HG02798 (cell line): Measurements from ENCODE around the gene NNT.
"Not testable (repeated sequence)": the region's sequence is repeated elsewhere in the genome, so short reads cannot be mapped to it uniquely, and the experiment has no call there.

Experiments used
- ATAC-seq: cut with Tn5 transposase; IDR thresholded peaks from one replicate; pipeline ENCODE4 v1.9.1; 2021; ENCODE audit warnings: mild to moderate bottlenecking; ENCODE audit not compliant: unreplicated experiment, poor library complexity

NNT gene

GRCh38 chr5:43602461-43603343 is at the start of gene NNT:
NNT (plus strand) TSS chr5:43603180; CDS start chr5:43609196, 6,016 bp downstream.
- peak; percentile 85 for ATAC-seq

- no peak for ATAC-seq
These were observed 49.6 kb upstream of the NNT start for GRCh38 chr5:43553381-43553780.

GRCh38 chr5:43554497-43554896 is 48.5 kb upstream of the NNT start:
- ATAC-seq: no peak

GRCh38 chr5:43555895-43556606 is 46.9 kb upstream of the NNT start:
- no peak for ATAC-seq

GRCh38 chr5:43556607-43556856 is 46.4 kb upstream of the NNT start:
- ATAC-seq: peak; percentile 93

- peak; percentile 83 for ATAC-seq
These were observed 46.0 kb upstream of the NNT start, which contains the start of gene PAIP1 for GRCh38 chr5:43556857-43557542. PAIP1 (minus strand) TSS chr5:43557077; CDS start chr5:43556846, 231 bp downstream.

GRCh38 chr5:43560128-43560527 is 42.9 kb upstream of the NNT start:
- ATAC-seq: no peak

GRCh38 chr5:43561356-43561755 is 41.6 kb upstream of the NNT start:
- no peak for ATAC-seq

- no peak for ATAC-seq
These were observed 39.7 kb upstream of the NNT start for GRCh38 chr5:43563321-43563720.

GRCh38 chr5:43564289-43564850 is 38.6 kb upstream of the NNT start:
- no peak for ATAC-seq

- no peak for ATAC-seq
These were observed 37.9 kb upstream of the NNT start for GRCh38 chr5:43565043-43565442.

GRCh38 chr5:43567967-43568366 is 35.0 kb upstream of the NNT start:
- ATAC-seq: peak; percentile 81

GRCh38 chr5:43569236-43569746 is 33.7 kb upstream of the NNT start:
- ATAC-seq: no peak

- ATAC-seq: no peak
These were observed 32.4 kb upstream of the NNT start for GRCh38 chr5:43570450-43571158.

- ATAC-seq: no peak
These were observed 31.7 kb upstream of the NNT start for GRCh38 chr5:43571237-43571636.

- ATAC-seq: no peak
These were observed 30.6 kb upstream of the NNT start for GRCh38 chr5:43572357-43572756.

GRCh38 chr5:43573058-43573457 is 29.9 kb upstream of the NNT start:
- ATAC-seq: no peak

- not testable (repeated sequence) for ATAC-seq
These were observed 22.4 kb upstream of the NNT start for GRCh38 chr5:43580402-43581210.

- no peak for ATAC-seq
These were observed 21.6 kb upstream of the NNT start for GRCh38 chr5:43581398-43581797.
